ENCODE data around the gene APBB2. TPM values are rescaled to one million over a fixed set of nuclear protein-coding genes. Genes with fewer than 3 reads are reported as not detected.

APBB2 gene
- total RNA-seq, 1 experiment from 2014 or later: 17.7 TPM

GRCh38 chr4:41095973-41096372, 118.4 kb downstream of the APBB2 start:
- H3K27ac Mint-ChIP-seq (ENCODE audit: unreplicated experiment): no peak overlapping the region
- no peak for TF ChIP-seq CTCF (IDR thresholded peaks at IDR 0.05; ENCODE audit: unreplicated experiment)
- CTCF ChIA-PET: no interaction called here
- H3K27me3 Mint-ChIP-seq (ENCODE audit: unreplicated experiment): no peaks in the 10 kb centered on the region
- no peak overlapping the region for H3K4me3 Mint-ChIP-seq (ENCODE audit: low read depth, unreplicated experiment)
- BruUV-seq (replicated peaks): no TSS peak
- DNase-seq: no peak
- H3K4me1 Mint-ChIP-seq (ENCODE audit: low read depth, unreplicated experiment): no peaks in the 10 kb centered on the region
- intact Hi-C loops (cut with micrococcal nuclease; ENCODE audit: unreplicated experiment): no loop called here
- H3K9me3 Mint-ChIP-seq (ENCODE audit: low read depth, unreplicated experiment): no peaks in the 10 kb centered on the region
- no peaks in the 10 kb centered on the region for H3K36me3 Mint-ChIP-seq (ENCODE audit: insufficient read depth, unreplicated experiment)

- BruUV-seq (replicated peaks): no TSS peak
- no peak overlapping the region for H3K4me3 Mint-ChIP-seq (ENCODE audit: low read depth, unreplicated experiment)
- CTCF ChIA-PET: no interaction called here
These were observed 119.0 kb downstream of the APBB2 start for GRCh38 chr4:41095192-41095872.

DNA sequence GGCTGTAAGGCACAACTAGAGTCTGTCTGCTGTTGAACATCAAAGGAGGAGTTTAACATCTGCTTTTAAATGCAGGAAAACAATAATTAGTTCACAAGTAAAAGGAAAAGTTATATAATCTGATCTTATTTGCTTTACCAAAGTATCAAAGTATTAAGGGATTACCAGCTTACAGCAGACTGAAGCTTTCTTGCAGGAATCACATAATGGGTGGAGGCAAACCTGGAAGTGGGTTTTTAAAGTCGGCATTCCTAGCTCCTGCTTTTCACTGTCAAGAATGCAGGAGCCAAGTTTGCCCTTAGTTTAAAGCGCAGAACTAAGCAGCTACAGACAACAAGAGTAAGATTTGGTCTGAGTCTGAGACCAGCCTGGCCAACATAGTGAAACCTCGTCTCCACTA, 122.2 kb downstream of the APBB2 start:
- no peak overlapping the region for H3K4me3 Mint-ChIP-seq (ENCODE audit: low read depth, unreplicated experiment)
- H3K9me3 Mint-ChIP-seq (ENCODE audit: low read depth, unreplicated experiment): no peaks in the 10 kb centered on the region
- no peak for DNase-seq
- no peaks in the 10 kb centered on the region for H3K36me3 Mint-ChIP-seq (ENCODE audit: insufficient read depth, unreplicated experiment)
- TF ChIP-seq CTCF (IDR thresholded peaks at IDR 0.05; ENCODE audit: unreplicated experiment): no peak
- BruUV-seq (replicated peaks): no TSS peak
- no peaks in the 10 kb centered on the region for H3K27me3 Mint-ChIP-seq (ENCODE audit: unreplicated experiment)
- CTCF ChIA-PET: no interaction called here
- no peaks in the 10 kb centered on the region for H3K4me1 Mint-ChIP-seq (ENCODE audit: low read depth, unreplicated experiment)
- no peak overlapping the region for H3K27ac Mint-ChIP-seq (ENCODE audit: unreplicated experiment)
- intact Hi-C loops (cut with micrococcal nuclease; ENCODE audit: unreplicated experiment): no loop called here

More at GRCh38 chr4:41095192-41095872, 119.0 kb downstream of the APBB2 start:
- no peaks in the 10 kb centered on the region for H3K27me3 Mint-ChIP-seq (ENCODE audit: unreplicated experiment)
- H3K27ac Mint-ChIP-seq (ENCODE audit: unreplicated experiment): no peak overlapping the region
- no peaks in the 10 kb centered on the region for H3K4me1 Mint-ChIP-seq (ENCODE audit: low read depth, unreplicated experiment)
- H3K9me3 Mint-ChIP-seq (ENCODE audit: low read depth, unreplicated experiment): no peaks in the 10 kb centered on the region
- no peaks in the 10 kb centered on the region for H3K36me3 Mint-ChIP-seq (ENCODE audit: insufficient read depth, unreplicated experiment)
- no peak for DNase-seq
- no peak for TF ChIP-seq CTCF (IDR thresholded peaks at IDR 0.05; ENCODE audit: unreplicated experiment)
- intact Hi-C loops (cut with micrococcal nuclease; ENCODE audit: unreplicated experiment): no loop called here

DNA sequence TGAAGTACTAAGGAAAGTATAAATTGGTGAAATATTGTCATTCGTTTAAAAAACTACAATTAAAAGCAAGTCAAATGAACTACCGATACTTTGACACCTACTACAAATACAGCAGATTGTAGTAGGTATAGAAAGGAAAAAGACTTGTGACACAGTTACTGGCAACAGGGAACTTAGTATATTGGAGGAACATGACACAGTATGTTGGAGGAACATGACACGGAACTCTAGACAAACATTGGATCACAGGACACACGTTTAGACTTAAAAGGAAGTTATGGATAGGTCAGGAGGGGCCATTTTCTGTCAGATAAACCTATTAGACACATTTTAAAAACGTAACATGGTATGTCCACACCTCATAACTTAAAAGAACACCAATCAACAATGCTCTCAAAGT, 132.5 kb downstream of the APBB2 start:
- no peaks in the 10 kb centered on the region for H3K27me3 Mint-ChIP-seq (ENCODE audit: unreplicated experiment)
- H3K4me1 Mint-ChIP-seq (ENCODE audit: low read depth, unreplicated experiment): peaks cover 6% of the 10 kb centered on the region
- BruUV-seq (replicated peaks): no TSS peak
- H3K27ac Mint-ChIP-seq (ENCODE audit: unreplicated experiment): no peak overlapping the region
- no peak for TF ChIP-seq CTCF (IDR thresholded peaks at IDR 0.05; ENCODE audit: unreplicated experiment)
- intact Hi-C loops (cut with micrococcal nuclease; ENCODE audit: unreplicated experiment): no loop called here
- no peak for DNase-seq
- no peaks in the 10 kb centered on the region for H3K36me3 Mint-ChIP-seq (ENCODE audit: insufficient read depth, unreplicated experiment)
- CTCF ChIA-PET: no interaction called here
- H3K4me3 Mint-ChIP-seq (ENCODE audit: low read depth, unreplicated experiment): no peak overlapping the region
- peaks cover 8% of the 10 kb centered on the region for H3K9me3 Mint-ChIP-seq (ENCODE audit: low read depth, unreplicated experiment)
